Hepatocyte (in vitro differentiated cells): Measurements from ENCODE around the gene ARPIN.

Experiments
- CTCF ChIP-seq: fragments of 200-600 bp; sonication (generic); IDR thresholded peaks from 2 replicates; pipeline ENCODE4 v1.5.1; 2016; ENCODE audit warnings: antibody characterized with exemption, mild to moderate bottlenecking; ENCODE audit not compliant: poor library complexity
- EZH2phosphoT487 ChIP-seq: fragments of 200-600 bp; sonication (generic); IDR thresholded peaks from one replicate; pipeline ENCODE4 v1.6.1; 2018; ENCODE audit warnings: antibody characterized with exemption, mild to moderate bottlenecking, low read depth, moderate library complexity; ENCODE audit not compliant: unreplicated experiment, severe bottlenecking

- TF ChIP-seq CTCF (no peak), EZH2phosphoT487 (no peak)
Observed at GRCh38 chr15:89928421-89928820, 15.7 kb upstream of the ARPIN start.
